HEK293 (cell line): ENCODE data around the gene CMTM8.

Experiments
- CTCF ChIA-PET: fragments of 350-600 bp; formaldehyde crosslinking; extraction: SDS; loops from one replicate; lab custom pipeline; 2021; ENCODE audit warnings: antibody characterized with exemption; lab: Yijun Ruan, JAX
- POLR2A ChIA-PET: fragments of 300-600 bp; formaldehyde crosslinking; extraction: SDS; loops from one replicate; lab custom pipeline; 2020; ENCODE audit warnings: antibody characterized with exemption, inconsistent platforms; lab: Yijun Ruan, JAX
- H3K27ac ChIP-seq: fragments of 200-500 bp; sonication (Bioruptor generic); 2 replicates; pipeline ENCODE4 v1.5.1; 2014; ENCODE audit warnings: low read depth, low read length, control low read depth, inconsistent platforms; ENCODE audit errors: extremely low read depth
- H3K36me3 ChIP-seq, 2 experiments: fragments of 200-500 bp in 1 of 2; sonication (Bioruptor generic) in 1 of 2; 1 replicate in 1 of 2; 2 replicates in 1 of 2; pipeline ENCODE4 v1.5.1; 2014 to 2017; ENCODE audit warnings: inconsistent platforms in 2 of 2, low read length in 2 of 2; ENCODE audit not compliant: control insufficient read depth in 2 of 2, insufficient read depth in 1 of 2
- H3K4me1 ChIP-seq: fragments of 200-500 bp; sonication (Bioruptor generic); 2 replicates; pipeline ENCODE4 v1.5.1; 2014; ENCODE audit warnings: mild to moderate bottlenecking, low read length, inconsistent platforms; ENCODE audit not compliant: control insufficient read depth, insufficient read depth
- H3K4me3 ChIP-seq: 2 replicates; pipeline ENCODE4 v1.5.1; 2011; ENCODE audit warnings: low read depth, mild to moderate bottlenecking, control low read depth, low read length, moderate library complexity
- H3K9me3 ChIP-seq: fragments of 200-500 bp; sonication (Bioruptor generic); 2 replicates; pipeline ENCODE4 v1.5.1; 2014; ENCODE audit warnings: low read depth, low read length, inconsistent platforms; ENCODE audit not compliant: control insufficient read depth, insufficient read depth
- OSR2 ChIP-seq: fragments of 450-650 bp; formaldehyde crosslinking; IDR thresholded peaks from 2 replicates; pipeline ENCODE4 v1.5.1; 2016; ENCODE audit warnings: missing biosample characterization, missing genetic modification characterization
- SCRT2 ChIP-seq: fragments of 450-650 bp; formaldehyde crosslinking; IDR thresholded peaks from 2 replicates; pipeline ENCODE4 v1.5.1; 2016; ENCODE audit warnings: missing biosample characterization, missing genetic modification characterization
- SP2 ChIP-seq: fragments of 450-650 bp; formaldehyde crosslinking; IDR thresholded peaks from 2 replicates; pipeline ENCODE4 v1.5.1; 2016; ENCODE audit warnings: missing biosample characterization, missing genetic modification characterization
- WT1 ChIP-seq: fragments of 450-650 bp; formaldehyde crosslinking; IDR thresholded peaks from 2 replicates; pipeline ENCODE4 v1.5.1; 2016; ENCODE audit warnings: missing biosample characterization, missing genetic modification characterization
- ZBTB20 ChIP-seq: fragments of 450-650 bp; formaldehyde crosslinking; IDR thresholded peaks from 2 replicates; pipeline ENCODE4 v1.5.1; 2016; ENCODE audit warnings: missing biosample characterization, missing genetic modification characterization
- ZNF133 ChIP-seq: fragments of 450-650 bp; formaldehyde crosslinking; IDR thresholded peaks from 2 replicates; pipeline ENCODE4 v1.5.1; 2016; ENCODE audit warnings: missing biosample characterization, missing genetic modification characterization
- ZNF184 ChIP-seq: fragments of 450-650 bp; IDR thresholded peaks from 2 replicates; pipeline ENCODE4 v1.5.1; 2018; ENCODE audit warnings: missing biosample characterization, mild to moderate bottlenecking, missing genetic modification characterization
- ZNF211 ChIP-seq: fragments of 450-650 bp; formaldehyde crosslinking; IDR thresholded peaks from 2 replicates; pipeline ENCODE4 v1.5.1; 2016; ENCODE audit warnings: low read depth, missing biosample characterization, missing genetic modification characterization
- ZNF433 ChIP-seq: fragments of 450-650 bp; formaldehyde crosslinking; IDR thresholded peaks from 2 replicates; pipeline ENCODE4 v1.5.1; 2016; ENCODE audit warnings: missing biosample characterization, missing genetic modification characterization, low read depth
- ZNF521 ChIP-seq: fragments of 450-650 bp; formaldehyde crosslinking; IDR thresholded peaks from 2 replicates; pipeline ENCODE4 v1.5.1; 2017; ENCODE audit warnings: missing biosample characterization, mild to moderate bottlenecking, missing genetic modification characterization
- ZNF707 ChIP-seq: fragments of 450-650 bp; formaldehyde crosslinking; IDR thresholded peaks from 2 replicates; pipeline ENCODE4 v1.5.1; 2016; ENCODE audit warnings: missing biosample characterization, missing genetic modification characterization
- ZNF76 ChIP-seq: fragments of 450-650 bp; formaldehyde crosslinking; IDR thresholded peaks from 2 replicates; pipeline ENCODE4; 2016; ENCODE audit warnings: low read depth, missing biosample characterization, missing genetic modification characterization, borderline replicate concordance
- ZNF785 ChIP-seq: fragments of 450-650 bp; formaldehyde crosslinking; IDR thresholded peaks from 2 replicates; pipeline ENCODE4 v1.5.1; 2016; ENCODE audit warnings: missing biosample characterization, missing genetic modification characterization
- ZNF830 ChIP-seq: fragments of 450-650 bp; IDR thresholded peaks from 2 replicates; pipeline ENCODE4 v1.5.0; 2018; ENCODE audit warnings: missing biosample characterization, missing genetic modification characterization, low read depth, mild to moderate bottlenecking, moderate library complexity
- ZNF837 ChIP-seq: fragments of 450-650 bp; formaldehyde crosslinking; IDR thresholded peaks from 2 replicates; pipeline ENCODE4 v1.5.1; 2016; ENCODE audit warnings: missing biosample characterization, missing genetic modification characterization
- TF ChIP-seq, protein P1 (sequence below): fragments of 450-650 bp; formaldehyde crosslinking; IDR thresholded peaks from 2 replicates; pipeline ENCODE4 v1.5.1; 2017; ENCODE audit warnings: missing biosample characterization, missing genetic modification characterization
- TF ChIP-seq, protein P2 (sequence below): fragments of 450-650 bp; formaldehyde crosslinking; IDR thresholded peaks from 2 replicates; pipeline ENCODE4 v1.5.1; 2016; ENCODE audit warnings: missing biosample characterization, missing genetic modification characterization
- TF ChIP-seq, protein P3 (sequence below): fragments of 450-650 bp; formaldehyde crosslinking; IDR thresholded peaks from 2 replicates; pipeline ENCODE4 v1.5.1; 2017; ENCODE audit warnings: missing biosample characterization, missing genetic modification characterization

CMTM8 gene

DNA sequence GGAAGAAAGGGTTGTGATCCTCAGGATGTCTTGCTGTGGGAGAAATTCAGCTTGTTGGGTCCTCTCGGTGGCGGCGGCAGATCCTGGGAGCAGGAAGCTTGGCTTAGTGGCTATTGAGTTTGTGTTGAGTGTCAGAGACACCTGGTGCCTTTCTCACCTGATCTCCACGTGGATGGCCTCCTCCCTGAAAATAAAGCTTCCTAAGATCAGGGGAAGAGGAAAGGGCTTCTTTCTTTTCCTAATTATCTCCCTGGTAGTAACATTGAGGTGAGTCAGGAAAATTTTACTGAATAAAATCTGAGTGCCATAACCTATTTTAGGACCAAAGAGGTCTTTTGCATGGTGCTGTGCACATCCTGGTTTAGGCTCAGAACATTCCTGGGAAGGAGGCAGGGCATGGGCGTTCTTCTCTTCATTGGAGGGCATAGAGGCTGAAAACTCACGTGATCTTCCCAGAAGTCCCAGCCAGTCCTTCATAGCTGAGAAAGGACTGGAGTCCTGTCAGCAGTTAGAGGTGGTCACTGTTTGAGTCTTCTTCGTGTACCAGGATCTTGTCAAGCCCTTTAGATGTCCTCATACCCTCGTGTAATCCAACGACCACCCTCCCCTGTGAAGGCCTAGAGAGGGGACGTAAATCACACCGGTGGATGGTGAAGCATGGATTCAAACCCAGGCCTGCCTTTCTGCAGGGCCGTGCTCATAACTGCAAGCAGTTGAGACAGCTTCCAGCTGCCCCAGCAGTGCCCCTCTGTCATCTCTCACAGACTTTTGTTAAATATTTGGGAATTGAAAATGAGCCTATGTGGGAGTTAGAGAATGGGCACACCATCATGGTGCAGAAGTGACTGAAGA lies 1.1 kb downstream of the CMTM8 start (continued):
- TF ChIP-seq ZNF830 (tag by site-specific recombination) (no peak), SP2 (tag by site-specific recombination) (peak; percentile 60)
- TF ChIP-seq, all 188 proteins: peak for 12

DNA sequence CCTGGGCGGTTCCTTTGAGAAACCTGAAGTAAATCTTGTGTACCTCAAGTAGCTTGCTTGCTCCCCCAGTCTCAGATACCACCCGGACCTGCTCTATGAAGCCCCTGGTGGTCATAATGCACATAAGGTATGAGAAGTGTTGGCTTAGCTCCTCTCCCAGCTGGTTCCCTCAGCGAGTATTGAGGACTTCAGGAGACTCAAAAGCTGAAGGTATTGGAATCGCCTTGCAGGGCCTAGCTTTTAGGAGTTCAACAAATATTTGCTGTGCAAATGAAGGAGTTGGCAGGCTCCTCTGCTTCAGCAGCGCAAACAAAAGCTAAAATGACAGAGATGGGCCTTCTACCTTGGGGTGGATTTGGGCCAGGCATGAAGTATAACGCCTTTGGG lies 1.7 kb downstream of the CMTM8 start:
- no peaks in the 10 kb centered on the region for H3K4me1 ChIP-seq
- ChIA-PET CTCF (interaction anchor here (0.7 to 2.3 kb wide), 10 partner anchors 9 to 95 kb away, joined by 3 to 10 read pairs (median 4); no protein-coding TSS in a partner anchor), POLR2A (no interaction called here)
- peaks cover 0 to 10% of the 10 kb centered on the region in 2 experiments; a peak in 2 of 3 replicates for H3K36me3 ChIP-seq
- no peak overlapping the region for H3K4me3 ChIP-seq
- no peak for TF ChIP-seq ZNF76
- TF ChIP-seq ZNF184 (tag by site-specific recombination): no peak
- TF ChIP-seq ZBTB20: no peak
- TF ChIP-seq, protein P1, sequence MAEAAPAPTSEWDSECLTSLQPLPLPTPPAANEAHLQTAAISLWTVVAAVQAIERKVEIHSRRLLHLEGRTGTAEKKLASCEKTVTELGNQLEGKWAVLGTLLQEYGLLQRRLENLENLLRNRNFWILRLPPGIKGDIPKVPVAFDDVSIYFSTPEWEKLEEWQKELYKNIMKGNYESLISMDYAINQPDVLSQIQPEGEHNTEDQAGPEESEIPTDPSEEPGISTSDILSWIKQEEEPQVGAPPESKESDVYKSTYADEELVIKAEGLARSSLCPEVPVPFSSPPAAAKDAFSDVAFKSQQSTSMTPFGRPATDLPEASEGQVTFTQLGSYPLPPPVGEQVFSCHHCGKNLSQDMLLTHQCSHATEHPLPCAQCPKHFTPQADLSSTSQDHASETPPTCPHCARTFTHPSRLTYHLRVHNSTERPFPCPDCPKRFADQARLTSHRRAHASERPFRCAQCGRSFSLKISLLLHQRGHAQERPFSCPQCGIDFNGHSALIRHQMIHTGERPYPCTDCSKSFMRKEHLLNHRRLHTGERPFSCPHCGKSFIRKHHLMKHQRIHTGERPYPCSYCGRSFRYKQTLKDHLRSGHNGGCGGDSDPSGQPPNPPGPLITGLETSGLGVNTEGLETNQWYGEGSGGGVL (tag by site-specific recombination): no peak
- TF ChIP-seq, protein P2, sequence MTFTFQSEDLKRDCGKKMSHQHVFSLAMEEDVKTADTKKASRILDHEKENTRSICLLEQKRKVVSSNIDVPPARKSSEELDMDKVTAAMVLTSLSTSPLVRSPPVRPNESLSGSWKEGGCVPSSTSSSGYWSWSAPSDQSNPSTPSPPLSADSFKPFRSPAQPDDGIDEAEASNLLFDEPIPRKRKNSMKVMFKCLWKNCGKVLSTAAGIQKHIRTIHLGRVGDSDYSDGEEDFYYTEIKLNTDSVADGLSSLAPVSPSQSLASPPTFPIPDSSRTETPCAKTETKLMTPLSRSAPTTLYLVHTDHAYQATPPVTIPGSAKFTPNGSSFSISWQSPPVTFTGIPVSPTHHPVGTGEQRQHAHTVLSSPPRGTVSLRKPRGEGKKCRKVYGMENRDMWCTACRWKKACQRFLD (tag by site-specific recombination): no peak
- TF ChIP-seq ZNF707 (tag by site-specific recombination): no peak
- TF ChIP-seq OSR2 (tag by site-specific recombination): no peak
- TF ChIP-seq ZNF211: no peak
- TF ChIP-seq, all 188 proteins: peak for 0
- Histone ChIP-seq H3K27ac (no peak overlapping the region), H3K9me3 (no peaks in the 10 kb centered on the region; the same call in 1 of the 2 replicates)

DNA sequence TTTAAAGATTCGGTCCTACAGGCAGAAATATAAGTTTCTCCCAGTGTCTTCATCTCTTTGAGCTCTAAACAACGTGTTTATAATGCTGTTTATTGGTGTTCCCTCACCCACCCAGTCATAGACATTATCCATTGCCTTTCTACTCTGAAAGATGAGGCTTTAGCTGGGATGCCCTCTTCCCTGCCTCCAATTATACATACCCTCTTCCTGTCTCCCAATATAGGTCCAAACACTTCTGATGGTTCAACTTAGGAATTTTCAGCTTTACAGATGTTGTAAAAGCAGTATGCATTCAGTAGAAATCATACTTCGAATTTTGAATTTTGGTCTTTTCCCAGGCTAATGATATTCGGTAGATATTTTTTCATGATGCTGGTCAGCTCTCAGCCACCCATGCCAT lies 2.6 kb downstream of the CMTM8 start:
- TF ChIP-seq, protein P3, sequence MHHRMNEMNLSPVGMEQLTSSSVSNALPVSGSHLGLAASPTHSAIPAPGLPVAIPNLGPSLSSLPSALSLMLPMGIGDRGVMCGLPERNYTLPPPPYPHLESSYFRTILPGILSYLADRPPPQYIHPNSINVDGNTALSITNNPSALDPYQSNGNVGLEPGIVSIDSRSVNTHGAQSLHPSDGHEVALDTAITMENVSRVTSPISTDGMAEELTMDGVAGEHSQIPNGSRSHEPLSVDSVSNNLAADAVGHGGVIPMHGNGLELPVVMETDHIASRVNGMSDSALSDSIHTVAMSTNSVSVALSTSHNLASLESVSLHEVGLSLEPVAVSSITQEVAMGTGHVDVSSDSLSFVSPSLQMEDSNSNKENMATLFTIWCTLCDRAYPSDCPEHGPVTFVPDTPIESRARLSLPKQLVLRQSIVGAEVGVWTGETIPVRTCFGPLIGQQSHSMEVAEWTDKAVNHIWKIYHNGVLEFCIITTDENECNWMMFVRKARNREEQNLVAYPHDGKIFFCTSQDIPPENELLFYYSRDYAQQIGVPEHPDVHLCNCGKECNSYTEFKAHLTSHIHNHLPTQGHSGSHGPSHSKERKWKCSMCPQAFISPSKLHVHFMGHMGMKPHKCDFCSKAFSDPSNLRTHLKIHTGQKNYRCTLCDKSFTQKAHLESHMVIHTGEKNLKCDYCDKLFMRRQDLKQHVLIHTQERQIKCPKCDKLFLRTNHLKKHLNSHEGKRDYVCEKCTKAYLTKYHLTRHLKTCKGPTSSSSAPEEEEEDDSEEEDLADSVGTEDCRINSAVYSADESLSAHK (tag by site-specific recombination): no peak
- TF ChIP-seq ZNF837 (tag by site-specific recombination): no peak
- no peak for TF ChIP-seq ZNF521
- TF ChIP-seq ZNF133 (tag by site-specific recombination): peak; percentile 91
- no peak for TF ChIP-seq ZNF785
- no peak for TF ChIP-seq WT1
- no peak for TF ChIP-seq SCRT2
- TF ChIP-seq ZNF433 (tag by site-specific recombination): no peak
- Histone ChIP-seq H3K9me3 (no peaks in the 10 kb centered on the region; the same call in 1 of the 2 replicates), H3K4me1 (no peaks in the 10 kb centered on the region; the same call in 1 of the 2 replicates), H3K36me3 (peaks cover 0 to 10% of the 10 kb centered on the region in 2 experiments; a peak in 2 of 3 replicates), H3K27ac (no peak overlapping the region), H3K4me3 (no peak overlapping the region)
- CTCF ChIA-PET: interaction anchor here (0.7 to 2.3 kb wide), 5 partner anchors 9 to 57 kb away, joined by 3 to 10 read pairs (median 4); no protein-coding TSS in a partner anchor
- POLR2A ChIA-PET: no interaction called here
